WTC11 (cell line): ENCODE measurements around the gene HHIPL1.

Experiments used
- CBFB ChIP-seq: sonication (generic); formaldehyde crosslinking; IDR thresholded peaks from 2 replicates; pipeline ENCODE4 v1.8.1; 2022; ENCODE audit warnings: mild to moderate bottlenecking, low read depth, missing genetic modification reagents
- ETV6 ChIP-seq: sonication (generic); formaldehyde crosslinking; IDR thresholded peaks from 2 replicates; pipeline ENCODE4 v1.8.1; 2022; ENCODE audit warnings: mild to moderate bottlenecking, missing genetic modification reagents
- JUN ChIP-seq: sonication (generic); formaldehyde crosslinking; IDR thresholded peaks from 2 replicates; pipeline ENCODE4 v1.8.0; 2023; ENCODE audit warnings: mild to moderate bottlenecking, missing genetic modification reagents
- MAX ChIP-seq: sonication (generic); formaldehyde crosslinking; IDR thresholded peaks from 2 replicates; pipeline ENCODE4 v1.8.0; 2022; ENCODE audit warnings: mild to moderate bottlenecking, missing genetic modification reagents
- MXD4 ChIP-seq: fragments of 250-450 bp; sonication (Bioruptor Pico); IDR thresholded peaks from 2 replicates; pipeline ENCODE4 v1.8.0; 2021; ENCODE audit warnings: mild to moderate bottlenecking, moderate library complexity, borderline replicate concordance
- NFYB ChIP-seq: sonication (generic); formaldehyde crosslinking; conservative IDR thresholded peaks from 2 replicates; pipeline ENCODE4 v1.8.0; 2022; ENCODE audit warnings: low read depth, missing genetic modification reagents
- STAT6 ChIP-seq: sonication (generic); formaldehyde crosslinking; conservative IDR thresholded peaks from 2 replicates; pipeline ENCODE4 v1.8.1; 2023; ENCODE audit warnings: mild to moderate bottlenecking, low read depth, missing genetic modification reagents, moderate library complexity
- TCF7 ChIP-seq: sonication (generic); formaldehyde crosslinking; IDR thresholded peaks from 2 replicates; pipeline ENCODE4 v1.8.0; 2022; ENCODE audit warnings: mild to moderate bottlenecking, low read depth, missing genetic modification reagents, moderate library complexity
- USF1 ChIP-seq: sonication (generic); formaldehyde crosslinking; IDR thresholded peaks from 2 replicates; pipeline ENCODE4 v1.8.0; 2022; ENCODE audit warnings: mild to moderate bottlenecking, missing genetic modification reagents
- TF ChIP-seq, protein P1 (sequence below): fragments of 200-600 bp; IDR thresholded peaks from 2 replicates; pipeline ENCODE4 v1.8.0; 2022; ENCODE audit warnings: antibody characterized with exemption
- TF ChIP-seq, protein P2 (sequence below): sonication (generic); formaldehyde crosslinking; IDR thresholded peaks from 2 replicates; pipeline ENCODE4 v1.8.0; 2022; ENCODE audit warnings: mild to moderate bottlenecking, missing genetic modification reagents

DNA sequence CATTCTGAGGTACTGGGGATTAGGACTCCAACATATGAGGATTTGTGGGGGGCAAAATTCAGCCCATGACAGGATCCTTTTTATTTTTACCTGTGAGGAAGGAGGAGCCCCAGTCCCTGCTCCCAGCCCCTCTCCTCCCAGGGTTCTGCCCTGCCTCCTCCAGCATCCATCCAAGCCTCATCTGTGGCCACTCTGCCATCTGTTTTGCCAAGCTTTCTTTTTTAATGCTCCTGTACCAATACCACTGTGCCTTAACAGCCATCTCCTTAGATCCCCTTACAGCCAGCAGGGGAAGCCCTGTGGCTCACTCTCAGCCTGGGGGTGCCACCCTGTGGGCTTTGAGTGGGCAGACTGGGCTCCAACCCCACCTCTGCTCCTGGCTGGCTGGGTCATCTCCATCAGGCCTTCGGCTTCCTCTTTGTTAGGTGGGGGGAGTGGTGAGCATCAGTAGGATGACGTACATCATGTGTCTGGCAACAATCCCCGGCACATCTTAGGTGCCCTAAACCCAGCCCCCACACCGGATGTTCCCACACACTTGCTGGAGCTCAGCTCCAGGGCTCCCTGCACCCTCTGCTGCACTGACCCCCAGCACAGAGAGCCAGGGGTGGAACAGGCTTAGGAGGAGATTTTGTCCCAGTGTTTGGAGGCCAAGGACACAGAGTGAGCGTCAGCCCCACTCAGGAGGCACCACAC, 79.4 kb downstream of the HHIPL1 start:
- TF ChIP-seq, protein P1, sequence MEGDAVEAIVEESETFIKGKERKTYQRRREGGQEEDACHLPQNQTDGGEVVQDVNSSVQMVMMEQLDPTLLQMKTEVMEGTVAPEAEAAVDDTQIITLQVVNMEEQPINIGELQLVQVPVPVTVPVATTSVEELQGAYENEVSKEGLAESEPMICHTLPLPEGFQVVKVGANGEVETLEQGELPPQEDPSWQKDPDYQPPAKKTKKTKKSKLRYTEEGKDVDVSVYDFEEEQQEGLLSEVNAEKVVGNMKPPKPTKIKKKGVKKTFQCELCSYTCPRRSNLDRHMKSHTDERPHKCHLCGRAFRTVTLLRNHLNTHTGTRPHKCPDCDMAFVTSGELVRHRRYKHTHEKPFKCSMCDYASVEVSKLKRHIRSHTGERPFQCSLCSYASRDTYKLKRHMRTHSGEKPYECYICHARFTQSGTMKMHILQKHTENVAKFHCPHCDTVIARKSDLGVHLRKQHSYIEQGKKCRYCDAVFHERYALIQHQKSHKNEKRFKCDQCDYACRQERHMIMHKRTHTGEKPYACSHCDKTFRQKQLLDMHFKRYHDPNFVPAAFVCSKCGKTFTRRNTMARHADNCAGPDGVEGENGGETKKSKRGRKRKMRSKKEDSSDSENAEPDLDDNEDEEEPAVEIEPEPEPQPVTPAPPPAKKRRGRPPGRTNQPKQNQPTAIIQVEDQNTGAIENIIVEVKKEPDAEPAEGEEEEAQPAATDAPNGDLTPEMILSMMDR: no peak
- no peak for TF ChIP-seq JUN
- TF ChIP-seq MXD4 (CRISPR knock-in tag): no peak
- TF ChIP-seq USF1 (CRISPR knock-in tag): no peak
- no peak for TF ChIP-seq MAX (CRISPR knock-in tag)
- TF ChIP-seq ETV6: no peak
- TF ChIP-seq STAT6 (CRISPR knock-in tag): no peak
- TF ChIP-seq, protein P2, sequence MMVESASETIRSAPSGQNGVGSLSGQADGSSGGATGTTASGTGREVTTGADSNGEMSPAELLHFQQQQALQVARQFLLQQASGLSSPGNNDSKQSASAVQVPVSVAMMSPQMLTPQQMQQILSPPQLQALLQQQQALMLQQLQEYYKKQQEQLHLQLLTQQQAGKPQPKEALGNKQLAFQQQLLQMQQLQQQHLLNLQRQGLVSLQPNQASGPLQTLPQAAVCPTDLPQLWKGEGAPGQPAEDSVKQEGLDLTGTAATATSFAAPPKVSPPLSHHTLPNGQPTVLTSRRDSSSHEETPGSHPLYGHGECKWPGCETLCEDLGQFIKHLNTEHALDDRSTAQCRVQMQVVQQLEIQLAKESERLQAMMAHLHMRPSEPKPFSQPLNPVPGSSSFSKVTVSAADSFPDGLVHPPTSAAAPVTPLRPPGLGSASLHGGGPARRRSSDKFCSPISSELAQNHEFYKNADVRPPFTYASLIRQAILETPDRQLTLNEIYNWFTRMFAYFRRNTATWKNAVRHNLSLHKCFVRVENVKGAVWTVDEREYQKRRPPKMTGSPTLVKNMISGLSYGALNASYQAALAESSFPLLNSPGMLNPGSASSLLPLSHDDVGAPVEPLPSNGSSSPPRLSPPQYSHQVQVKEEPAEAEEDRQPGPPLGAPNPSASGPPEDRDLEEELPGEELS (CRISPR knock-in tag): no peak
- TF ChIP-seq NFYB (CRISPR knock-in tag): no peak
- no peak for TF ChIP-seq CBFB
- TF ChIP-seq TCF7 (CRISPR knock-in tag): no peak
